HepG2 (cell line): ENCODE data around the gene PCYOX1L. TPM values are rescaled to one million over a fixed set of nuclear protein-coding genes. Genes with fewer than 3 reads are reported as not detected.
A peak's percentile ranks its signal among the peaks of the same experiment; 100 is the strongest.

Source experiments
- HMGXB4 ChIP-seq, 2 experiments: sonication (generic) in 1 of 2; formaldehyde crosslinking in 1 of 2; IDR thresholded peaks; 2 replicates each; pipeline versions ENCODE4 v1.4.0 to v1.6.1; 2018 to 2020; ENCODE audit warnings: missing genetic modification reagents in 2 of 2, borderline replicate concordance in 1 of 2, low read depth in 1 of 2, mild to moderate bottlenecking in 1 of 2, missing biosample characterization in 1 of 2
- HNF4A ChIP-seq: sonication (generic); formaldehyde crosslinking; IDR thresholded peaks from 2 replicates; pipeline ENCODE4 v1.4.0; 2020; ENCODE audit warnings: missing genetic modification reagents
- HNF4G ChIP-seq, 2 experiments: sonication (generic) in 1 of 2; formaldehyde crosslinking in 1 of 2; IDR thresholded peaks; 2 replicates each; pipeline versions ENCODE4 v1.4.0 to v1.6.1; 2011 to 2020; ENCODE audit warnings: borderline replicate concordance in 2 of 2, low read depth in 2 of 2, mild to moderate bottlenecking in 2 of 2, low read length in 1 of 2, missing genetic modification reagents in 1 of 2, moderate library complexity in 1 of 2
- PLSCR1 ChIP-seq: sonication (generic); formaldehyde crosslinking; IDR thresholded peaks from 2 replicates; pipeline ENCODE4 v1.5.0; 2020; ENCODE audit warnings: missing genetic modification reagents, mild to moderate bottlenecking, borderline replicate concordance
- SNAPC4 ChIP-seq: sonication (generic); formaldehyde crosslinking; IDR thresholded peaks from 2 replicates; pipeline ENCODE4 v1.4.0; 2020; ENCODE audit warnings: mild to moderate bottlenecking, missing genetic modification reagents
- TGIF2 ChIP-seq: IDR thresholded peaks from 2 replicates; pipeline ENCODE4 v1.6.1; 2016; ENCODE audit warnings: control low read depth, missing compliant biosample characterization
- ZNF136 ChIP-seq: sonication (generic); formaldehyde crosslinking; IDR thresholded peaks from 2 replicates; pipeline ENCODE4 v1.8.1; 2022; ENCODE audit warnings: low read depth, mild to moderate bottlenecking, moderate library complexity, missing genetic modification reagents
- ZNF318 ChIP-seq: sonication (generic); formaldehyde crosslinking; IDR thresholded peaks from 2 replicates; pipeline ENCODE4 v1.4.0; 2020; ENCODE audit warnings: mild to moderate bottlenecking, missing genetic modification reagents
- polyA plus RNA-seq, 8 experiments: library from polyadenylated mRNA; depleted of rRNA in 3 of 8; stranded (reverse) in 7 of 8; unstranded in 1 of 8; fragments of >200 nt; fragmentation: Illumina TruSeq in 4 of 8; extraction: Trizol in 4 of 8; gene quantifications; 2 replicates each; pipeline versions ENCODE4 v1.2.1 to v1.2.3, GENCODE V29; 2011 to 2016; ENCODE audit warnings: low read depth in 4 of 8, missing spikeins in 1 of 8, mixed read lengths in 1 of 8; ENCODE audit not compliant: insufficient read depth in 1 of 8
- total RNA-seq, 5 experiments: library from RNA; depleted of rRNA; stranded (reverse); fragments of >200 nt; fragmentation: Illumina TruSeq; extraction: Trizol; gene quantifications; 2 replicates each; pipeline ENCODE4 v1.2.3, GENCODE V29; 2016; ENCODE audit warnings: low read depth in 1 of 5

The PCYOX1L gene
- total and polyA plus RNA-seq, 2 of the 13 experiments (the other 11 are each of a cell fraction or from before 2014, with no cell fraction given): 1.00 to 3.7 TPM

DNA sequence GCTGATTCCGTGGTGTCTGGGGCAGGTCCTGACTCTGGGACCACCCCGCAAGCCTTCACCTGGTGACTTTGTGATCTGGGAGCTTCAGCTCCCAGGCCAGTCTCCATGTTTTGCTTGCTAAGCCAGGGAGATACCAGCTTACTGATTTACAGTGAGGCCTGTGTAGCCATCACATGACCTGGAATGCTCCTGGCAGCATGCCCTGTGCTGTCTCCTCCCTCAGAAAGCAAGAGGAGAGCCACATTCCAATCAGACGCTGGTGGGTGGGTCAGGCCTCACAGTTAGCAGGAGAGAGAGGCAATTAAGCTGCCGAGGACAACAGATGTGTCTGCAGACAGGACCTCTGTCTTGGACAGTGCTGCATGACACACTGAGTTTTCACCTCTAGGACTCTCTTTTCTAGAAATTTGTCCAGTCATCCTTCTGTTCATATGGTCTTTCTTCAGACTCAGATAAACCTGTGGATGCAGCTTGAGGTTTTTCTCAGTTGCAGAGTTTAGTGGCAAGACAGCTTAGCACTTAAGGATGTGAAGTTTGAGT is 37.0 kb upstream of the PCYOX1L start (continued):
- TF ChIP-seq ZNF318: no peak
- no peak for TF ChIP-seq PLSCR1 (CRISPR knock-in tag)
- TF ChIP-seq SNAPC4 (CRISPR knock-in tag): no peak
- no peak for TF ChIP-seq ZNF136 (CRISPR knock-in tag)
- 0 out of 2 replicates have a peak, but pooled peaks have one; percentile 28 for TF ChIP-seq TGIF2
- TF ChIP-seq HMGXB4 (CRISPR knock-in tag; IDR thresholded peaks at IDR 0.05; ENCODE audit: borderline replicate concordance in 1 of 2, low read depth in 1 of 2): 0 out of 4 replicates have a peak, but pooled peaks of 1 of the 2 experiments have one; percentile 34
- TF ChIP-seq HNF4G (IDR thresholded peaks at IDR 0.05; ENCODE audit: borderline replicate concordance, low read depth, low read length): no peak
- TF ChIP-seq HNF4G (CRISPR knock-in tag; IDR thresholded peaks at IDR 0.05; ENCODE audit: borderline replicate concordance, low read depth): no peak
- TF ChIP-seq HNF4A: peak; percentile 60
